A549 (cell line): ENCODE results near the gene ADTRP. TPM values are rescaled to one million over a fixed set of nuclear protein-coding genes. Genes with fewer than 3 reads are reported as not detected.

ENCODE experiments used
- ATAC-seq, 2 experiments: fragments of 200-7000 bp in 1 of 2; fragments of >200 bp in 1 of 2; cut with Nextera tagmentation in 1 of 2; cut with Tn5 transposase in 1 of 2; 3 replicates each; pipeline versions ENCODE4 v1.8.0 to v1.9.1; 2018 to 2020; ENCODE audit warnings: mild to moderate bottlenecking in 1 of 2, moderate library complexity in 1 of 2
- CTCF ChIA-PET: fragments of 300-600 bp; sonication (Branson Sonifier 250); formaldehyde crosslinking; extraction: SDS; loops from one replicate; lab custom pipeline; 2021; ENCODE audit warnings: antibody characterized with exemption, inconsistent platforms; lab: Yijun Ruan, JAX
- POLR2A ChIA-PET: fragments of 350-600 bp; formaldehyde crosslinking; extraction: SDS; loops from one replicate; lab custom pipeline; 2021; ENCODE audit warnings: antibody characterized with exemption, inconsistent platforms; lab: Yijun Ruan, JAX
- DNase-seq, 2 experiments: peaks; one replicate each; pipeline versions ENCODE4 v3.0.0 to v3.0.0-alpha.2; 2011 to 2016; ENCODE audit warnings: low read depth in 1 of 2, low spot score in 1 of 2
- FAIRE-seq: peaks from 2 replicates; lab custom pipeline; 2011; peaks lifted over from hg19 to GRCh38; lab: Jason Lieb, UNC
- H3K27ac ChIP-seq, 2 experiments: fragments of >200 bp; sonication (Bioruptor Twin); formaldehyde crosslinking; 3 replicates each; pipeline ENCODE4 v1.5.1; 2016 to 2017
- H3K4me1 ChIP-seq: fragments of >200 bp; sonication (Bioruptor Twin); formaldehyde crosslinking; 3 replicates; pipeline ENCODE4 v1.6.1; 2016
- H3K4me2 ChIP-seq: fragments of >200 bp; sonication (Bioruptor Twin); formaldehyde crosslinking; 3 replicates; pipeline ENCODE4 v1.6.1; 2016
- H3K4me3 ChIP-seq: fragments of >200 bp; sonication (Bioruptor Twin); formaldehyde crosslinking; 3 replicates; pipeline ENCODE4 v1.5.1; 2016
- H3K9me3 ChIP-seq: fragments of >200 bp; sonication (Bioruptor Twin); formaldehyde crosslinking; 3 replicates; pipeline ENCODE4 v1.6.1; 2016
- CEBPB ChIP-seq, 2 experiments: fragments of >200 bp in 1 of 2; sonication (Bioruptor Twin) in 1 of 2; formaldehyde crosslinking in 1 of 2; IDR thresholded peaks; 2 replicates each; pipeline ENCODE4 v1.6.1; 2012 to 2016
- CHD4 ChIP-seq: fragments of 200-600 bp; sonication (generic); IDR thresholded peaks from 2 replicates; pipeline ENCODE4 v1.6.1; 2016; ENCODE audit warnings: antibody characterized with exemption, mild to moderate bottlenecking, borderline replicate concordance
- EHF ChIP-seq: fragments of 250-450 bp; sonication (Bioruptor Pico); IDR thresholded peaks from 2 replicates; pipeline ENCODE4 v1.5.0; 2020; ENCODE audit warnings: mild to moderate bottlenecking
- EHMT2 ChIP-seq: fragments of 200-600 bp; sonication (generic); IDR thresholded peaks from 2 replicates; pipeline ENCODE4 v1.6.1; 2016; ENCODE audit warnings: antibody characterized with exemption, low read depth, mild to moderate bottlenecking, moderate library complexity
- FOSB ChIP-seq: fragments of 250-450 bp; sonication (Bioruptor Pico); IDR thresholded peaks from 2 replicates; pipeline ENCODE4 v1.5.0; 2020; ENCODE audit warnings: mild to moderate bottlenecking, moderate library complexity
- FOSL2 ChIP-seq, 2 experiments: fragments of 450-650 bp in 1 of 2; fragments of >200 bp in 1 of 2; sonication (Bioruptor Twin) in 1 of 2; formaldehyde crosslinking; IDR thresholded peaks; 2 replicates each; pipeline versions ENCODE4 v1.5.0 to v1.6.1; 2016 to 2020; ENCODE audit warnings: mild to moderate bottlenecking in 1 of 2, moderate library complexity in 1 of 2
- GATA3 ChIP-seq: IDR thresholded peaks from 2 replicates; pipeline ENCODE4 v1.6.1; 2012; ENCODE audit warnings: borderline replicate concordance
- HDAC2 ChIP-seq: fragments of 200-600 bp; sonication (generic); IDR thresholded peaks from 2 replicates; pipeline ENCODE4 v1.6.1; 2016
- HEYL ChIP-seq: fragments of 250-450 bp; sonication (Bioruptor Pico); IDR thresholded peaks from 2 replicates; pipeline ENCODE4 v1.8.0; 2021; ENCODE audit warnings: mild to moderate bottlenecking, moderate library complexity
- HOXB13 ChIP-seq: fragments of 250-450 bp; sonication (Bioruptor Pico); IDR thresholded peaks from 2 replicates; pipeline ENCODE4 v1.5.0; 2020; ENCODE audit warnings: low read depth, mild to moderate bottlenecking, moderate library complexity
- KDM5A ChIP-seq: fragments of 200-600 bp; sonication (generic); IDR thresholded peaks from 2 replicates; pipeline ENCODE4 v1.6.1; 2016; ENCODE audit warnings: antibody characterized with exemption, mild to moderate bottlenecking
- POLR2A ChIP-seq: IDR thresholded peaks from 2 replicates; pipeline ENCODE4 v1.6.1; 2012; ENCODE audit warnings: mild to moderate bottlenecking, low read length
- RCOR1 ChIP-seq: fragments of 150-350 bp; IDR thresholded peaks from 2 replicates; pipeline ENCODE4 v1.6.1; 2014; ENCODE audit warnings: antibody characterized with exemption, low read length, low read depth
- RNF2 ChIP-seq: fragments of 200-600 bp; sonication (generic); IDR thresholded peaks from 2 replicates; pipeline ENCODE4 v1.6.1; 2016; ENCODE audit warnings: low read depth, mild to moderate bottlenecking, antibody characterized with exemption, moderate library complexity, borderline replicate concordance
- SREBF2 ChIP-seq: fragments of 450-650 bp; IDR thresholded peaks from 2 replicates; pipeline ENCODE4 v1.6.1; 2014; ENCODE audit warnings: mild to moderate bottlenecking, moderate library complexity
- TP53 ChIP-seq: fragments of 250-450 bp; sonication (Bioruptor Pico); IDR thresholded peaks from 2 replicates; pipeline ENCODE4 v1.5.0; 2021; ENCODE audit warnings: mild to moderate bottlenecking, moderate library complexity
- ZSCAN20 ChIP-seq: fragments of 250-450 bp; sonication (Bioruptor Pico); IDR thresholded peaks from 2 replicates; pipeline ENCODE4 v1.8.0; 2022; ENCODE audit warnings: mild to moderate bottlenecking, moderate library complexity
- WGBS: methylation state at CpG from one replicate; pipeline ENCODE4 v1.1.6; 2017; ENCODE audit errors: missing lambda C conversion rate; 5-methylcytosine and 5-hydroxymethylcytosine counted together
- polyA plus RNA-seq, 4 experiments: library from polyadenylated mRNA; depleted of rRNA in 3 of 4; stranded (reverse); fragments of >200 nt; fragmentation: RNase III in 1 of 4; extraction: RNeasy Plus Mini Kit Qiagen cat#74134 plus additional on column Dnase treatment in 1 of 4; gene quantifications; 2 replicates in 3 of 4; 3 replicates in 1 of 4; pipeline ENCODE4 v1.2.3, GENCODE V29; 2011 to 2017
- TF ChIP-seq, protein P1 (sequence below): fragments of >200 bp; sonication (Bioruptor Twin); formaldehyde crosslinking; IDR thresholded peaks from 3 replicates; pipeline ENCODE4 v1.5.1; 2016
- TF ChIP-seq, protein P2 (sequence below): fragments of >200 bp; sonication (Bioruptor Twin); formaldehyde crosslinking; IDR thresholded peaks from 3 replicates; pipeline ENCODE4 v1.6.1; 2016
- TF ChIP-seq, protein P3 (sequence below): fragments of >200 bp; sonication (Bioruptor Twin); formaldehyde crosslinking; IDR thresholded peaks from 2 replicates; pipeline ENCODE4 v1.6.1; 2016
- TF ChIP-seq, protein P4 (sequence below): fragments of 150-350 bp; IDR thresholded peaks from 2 replicates; pipeline ENCODE4 v1.6.1; 2014; ENCODE audit warnings: low read depth, mild to moderate bottlenecking, low read length
- TF ChIP-seq, protein P5 (sequence below): fragments of 250-450 bp; sonication (Bioruptor Pico); IDR thresholded peaks from 2 replicates; pipeline ENCODE4 v1.5.0; 2020; ENCODE audit warnings: low read depth, mild to moderate bottlenecking, moderate library complexity
- TF ChIP-seq, protein P6 (sequence below): fragments of 200-600 bp; sonication (generic); IDR thresholded peaks from 2 replicates; pipeline ENCODE4 v1.6.1; 2016; ENCODE audit warnings: antibody characterized with exemption, mild to moderate bottlenecking, moderate library complexity

ADTRP gene
- polyA plus RNA-seq, 2 of the 4 experiments (the other 2 are of a cell fraction) = 0.57 to 0.59 TPM

DNA sequence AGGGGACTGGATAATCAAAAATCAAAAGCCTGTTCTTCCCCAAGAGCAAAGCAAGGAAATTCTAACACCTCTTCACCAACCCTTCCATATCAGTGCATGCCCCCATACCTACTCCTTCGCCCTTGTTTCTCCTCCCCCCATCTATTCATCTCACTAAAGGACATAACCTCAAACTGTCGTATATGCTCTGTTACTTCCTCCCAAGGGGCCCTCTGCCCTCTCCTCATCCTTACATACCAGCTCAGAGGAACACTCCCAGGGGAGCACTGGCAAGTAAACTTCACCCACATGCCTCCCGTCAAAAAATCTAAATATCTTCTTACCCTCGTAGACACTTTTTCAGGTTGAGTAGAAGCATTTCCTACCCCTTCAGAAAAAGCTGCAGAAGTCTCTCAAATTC lies 9.4 kb upstream of the ADTRP start (continued):
- no peak for TF ChIP-seq SREBF2

DNA sequence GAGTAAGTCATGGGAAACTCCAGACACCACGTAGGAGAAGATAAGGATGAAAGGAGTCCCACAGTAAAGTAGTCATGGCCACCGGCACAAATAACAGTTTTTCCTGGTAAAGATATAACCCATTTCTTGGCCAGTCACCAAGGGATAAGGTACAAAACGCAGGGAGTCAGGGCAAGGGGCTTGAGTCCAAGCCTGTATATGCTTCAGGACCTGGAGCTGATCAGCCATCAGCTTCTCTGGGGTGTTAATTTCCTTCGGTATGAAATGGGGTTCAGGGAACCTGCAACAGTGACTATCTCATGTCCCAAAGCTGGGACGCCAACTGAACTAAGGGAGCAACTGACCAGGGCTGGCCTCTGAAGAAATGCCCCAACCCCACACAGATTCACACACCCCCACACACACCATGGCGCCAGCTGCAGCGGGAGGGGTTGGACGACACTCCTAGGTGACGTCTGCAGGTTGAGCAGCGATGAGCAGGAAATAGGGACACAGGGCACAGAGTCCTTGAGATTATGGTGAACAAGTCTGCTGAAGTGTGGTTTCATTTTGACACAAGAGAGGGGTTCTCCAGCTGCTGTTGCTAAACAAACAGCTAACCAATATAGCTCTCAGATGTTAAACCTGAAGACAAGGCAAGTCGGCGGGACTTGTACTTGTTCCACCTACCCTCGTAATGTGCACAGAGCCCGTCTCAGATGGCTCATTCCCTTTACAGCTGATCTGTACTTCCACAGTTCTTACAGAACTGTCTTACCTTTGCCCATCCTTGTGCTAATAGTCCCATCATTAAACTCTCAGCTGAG lies 7.4 kb upstream of the ADTRP start:
- ATAC-seq (peak in 1 of 2 experiments; percentile 43; a peak in 3 of 6 replicates), FAIRE-seq (no peak), DNase-seq (no peak)
- Histone ChIP-seq H3K4me1 (peaks cover 12% of the 10 kb centered on the region), H3K4me2 (peak overlapping the region; percentile 53), H3K9me3 (no peaks in the 10 kb centered on the region), H3K27ac (0 out of 6 replicates have a peak overlapping the region, but pooled peaks of 1 of the 2 experiments have one; percentile 24), H3K4me3 (no peak overlapping the region)
- 63% methylated on average over 13 of the region's 14 CpGs for WGBS
- TF ChIP-seq ZSCAN20 (CRISPR knock-in tag) = no peak
- TF ChIP-seq RNF2 = no peak
- TF ChIP-seq TP53 (CRISPR knock-in tag) = no peak
- TF ChIP-seq FOSB = no peak
- TF ChIP-seq, protein P1, sequence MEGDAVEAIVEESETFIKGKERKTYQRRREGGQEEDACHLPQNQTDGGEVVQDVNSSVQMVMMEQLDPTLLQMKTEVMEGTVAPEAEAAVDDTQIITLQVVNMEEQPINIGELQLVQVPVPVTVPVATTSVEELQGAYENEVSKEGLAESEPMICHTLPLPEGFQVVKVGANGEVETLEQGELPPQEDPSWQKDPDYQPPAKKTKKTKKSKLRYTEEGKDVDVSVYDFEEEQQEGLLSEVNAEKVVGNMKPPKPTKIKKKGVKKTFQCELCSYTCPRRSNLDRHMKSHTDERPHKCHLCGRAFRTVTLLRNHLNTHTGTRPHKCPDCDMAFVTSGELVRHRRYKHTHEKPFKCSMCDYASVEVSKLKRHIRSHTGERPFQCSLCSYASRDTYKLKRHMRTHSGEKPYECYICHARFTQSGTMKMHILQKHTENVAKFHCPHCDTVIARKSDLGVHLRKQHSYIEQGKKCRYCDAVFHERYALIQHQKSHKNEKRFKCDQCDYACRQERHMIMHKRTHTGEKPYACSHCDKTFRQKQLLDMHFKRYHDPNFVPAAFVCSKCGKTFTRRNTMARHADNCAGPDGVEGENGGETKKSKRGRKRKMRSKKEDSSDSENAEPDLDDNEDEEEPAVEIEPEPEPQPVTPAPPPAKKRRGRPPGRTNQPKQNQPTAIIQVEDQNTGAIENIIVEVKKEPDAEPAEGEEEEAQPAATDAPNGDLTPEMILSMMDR = no peak
- TF ChIP-seq HEYL (CRISPR knock-in tag) = no peak
- TF ChIP-seq, protein P2, sequence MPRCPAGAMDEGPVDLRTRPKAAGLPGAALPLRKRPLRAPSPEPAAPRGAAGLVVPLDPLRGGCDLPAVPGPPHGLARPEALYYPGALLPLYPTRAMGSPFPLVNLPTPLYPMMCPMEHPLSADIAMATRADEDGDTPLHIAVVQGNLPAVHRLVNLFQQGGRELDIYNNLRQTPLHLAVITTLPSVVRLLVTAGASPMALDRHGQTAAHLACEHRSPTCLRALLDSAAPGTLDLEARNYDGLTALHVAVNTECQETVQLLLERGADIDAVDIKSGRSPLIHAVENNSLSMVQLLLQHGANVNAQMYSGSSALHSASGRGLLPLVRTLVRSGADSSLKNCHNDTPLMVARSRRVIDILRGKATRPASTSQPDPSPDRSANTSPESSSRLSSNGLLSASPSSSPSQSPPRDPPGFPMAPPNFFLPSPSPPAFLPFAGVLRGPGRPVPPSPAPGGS = no peak
- no peak for TF ChIP-seq EHMT2
- no peak for TF ChIP-seq RCOR1
- TF ChIP-seq CEBPB (IDR thresholded peaks at IDR 0.05) = no peak
- CTCF ChIA-PET = interaction anchor here (0.6 to 1.9 kb wide), 4 partner anchors 9 to 206 kb away, joined by 3 to 5 read pairs (median 4); no protein-coding TSS in a partner anchor
- POLR2A ChIA-PET = no interaction called here

DNA sequence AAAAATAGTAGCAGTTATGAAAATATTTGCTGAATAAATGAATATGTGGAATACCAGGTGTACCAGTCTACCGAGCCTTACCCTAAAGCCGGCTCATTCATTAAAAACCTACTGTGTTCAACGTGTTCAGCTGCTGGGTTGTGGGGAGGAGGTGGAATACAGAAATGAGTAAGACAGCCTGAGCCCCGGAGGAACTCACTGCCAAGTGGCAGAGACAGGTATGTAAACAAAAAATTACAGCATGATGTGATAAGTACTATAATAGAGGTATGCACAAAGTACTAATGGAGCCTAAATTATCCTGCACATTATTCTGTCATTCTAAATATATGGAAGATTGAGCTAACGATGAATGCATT lies 6.8 kb upstream of the ADTRP start:
- no peak for FAIRE-seq
- peak overlapping the region; percentile 53 for H3K4me2 ChIP-seq
- no peak for TF ChIP-seq HDAC2
- TF ChIP-seq GATA3 = no peak
- no peak for TF ChIP-seq CEBPB (IDR thresholded peaks at IDR 0.05)
- TF ChIP-seq, protein P3, sequence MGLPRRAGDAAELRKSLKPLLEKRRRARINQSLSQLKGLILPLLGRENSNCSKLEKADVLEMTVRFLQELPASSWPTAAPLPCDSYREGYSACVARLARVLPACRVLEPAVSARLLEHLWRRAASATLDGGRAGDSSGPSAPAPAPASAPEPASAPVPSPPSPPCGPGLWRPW = no peak
- TF ChIP-seq FOSL2 (IDR thresholded peaks at IDR 0.05) = no peak
- no peak for TF ChIP-seq FOSL2 (CRISPR knock-in tag; IDR thresholded peaks at IDR 0.05)
- TF ChIP-seq, protein P2 = no peak
- TF ChIP-seq, protein P4, sequence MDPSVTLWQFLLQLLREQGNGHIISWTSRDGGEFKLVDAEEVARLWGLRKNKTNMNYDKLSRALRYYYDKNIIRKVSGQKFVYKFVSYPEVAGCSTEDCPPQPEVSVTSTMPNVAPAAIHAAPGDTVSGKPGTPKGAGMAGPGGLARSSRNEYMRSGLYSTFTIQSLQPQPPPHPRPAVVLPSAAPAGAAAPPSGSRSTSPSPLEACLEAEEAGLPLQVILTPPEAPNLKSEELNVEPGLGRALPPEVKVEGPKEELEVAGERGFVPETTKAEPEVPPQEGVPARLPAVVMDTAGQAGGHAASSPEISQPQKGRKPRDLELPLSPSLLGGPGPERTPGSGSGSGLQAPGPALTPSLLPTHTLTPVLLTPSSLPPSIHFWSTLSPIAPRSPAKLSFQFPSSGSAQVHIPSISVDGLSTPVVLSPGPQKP = no peak
- TF ChIP-seq, protein P5, sequence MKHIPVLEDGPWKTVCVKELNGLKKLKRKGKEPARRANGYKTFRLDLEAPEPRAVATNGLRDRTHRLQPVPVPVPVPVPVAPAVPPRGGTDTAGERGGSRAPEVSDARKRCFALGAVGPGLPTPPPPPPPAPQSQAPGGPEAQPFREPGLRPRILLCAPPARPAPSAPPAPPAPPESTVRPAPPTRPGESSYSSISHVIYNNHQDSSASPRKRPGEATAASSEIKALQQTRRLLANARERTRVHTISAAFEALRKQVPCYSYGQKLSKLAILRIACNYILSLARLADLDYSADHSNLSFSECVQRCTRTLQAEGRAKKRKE = no peak
- no peak for TF ChIP-seq POLR2A
- TF ChIP-seq EHMT2 = no peak
- TF ChIP-seq CHD4 = no peak
- TF ChIP-seq, protein P6, sequence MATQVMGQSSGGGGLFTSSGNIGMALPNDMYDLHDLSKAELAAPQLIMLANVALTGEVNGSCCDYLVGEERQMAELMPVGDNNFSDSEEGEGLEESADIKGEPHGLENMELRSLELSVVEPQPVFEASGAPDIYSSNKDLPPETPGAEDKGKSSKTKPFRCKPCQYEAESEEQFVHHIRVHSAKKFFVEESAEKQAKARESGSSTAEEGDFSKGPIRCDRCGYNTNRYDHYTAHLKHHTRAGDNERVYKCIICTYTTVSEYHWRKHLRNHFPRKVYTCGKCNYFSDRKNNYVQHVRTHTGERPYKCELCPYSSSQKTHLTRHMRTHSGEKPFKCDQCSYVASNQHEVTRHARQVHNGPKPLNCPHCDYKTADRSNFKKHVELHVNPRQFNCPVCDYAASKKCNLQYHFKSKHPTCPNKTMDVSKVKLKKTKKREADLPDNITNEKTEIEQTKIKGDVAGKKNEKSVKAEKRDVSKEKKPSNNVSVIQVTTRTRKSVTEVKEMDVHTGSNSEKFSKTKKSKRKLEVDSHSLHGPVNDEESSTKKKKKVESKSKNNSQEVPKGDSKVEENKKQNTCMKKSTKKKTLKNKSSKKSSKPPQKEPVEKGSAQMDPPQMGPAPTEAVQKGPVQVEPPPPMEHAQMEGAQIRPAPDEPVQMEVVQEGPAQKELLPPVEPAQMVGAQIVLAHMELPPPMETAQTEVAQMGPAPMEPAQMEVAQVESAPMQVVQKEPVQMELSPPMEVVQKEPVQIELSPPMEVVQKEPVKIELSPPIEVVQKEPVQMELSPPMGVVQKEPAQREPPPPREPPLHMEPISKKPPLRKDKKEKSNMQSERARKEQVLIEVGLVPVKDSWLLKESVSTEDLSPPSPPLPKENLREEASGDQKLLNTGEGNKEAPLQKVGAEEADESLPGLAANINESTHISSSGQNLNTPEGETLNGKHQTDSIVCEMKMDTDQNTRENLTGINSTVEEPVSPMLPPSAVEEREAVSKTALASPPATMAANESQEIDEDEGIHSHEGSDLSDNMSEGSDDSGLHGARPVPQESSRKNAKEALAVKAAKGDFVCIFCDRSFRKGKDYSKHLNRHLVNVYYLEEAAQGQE = no peak
- no peak for TF ChIP-seq EHF (CRISPR knock-in tag)
- no peak for TF ChIP-seq KDM5A
- no peak for TF ChIP-seq HOXB13 (CRISPR knock-in tag)

More for the DNA sequence above, 6.8 kb upstream of the ADTRP start:
- ATAC-seq (peak in 1 of 2 experiments; percentile 36; a peak in 3 of 6 replicates), DNase-seq (no peak)
- ChIA-PET CTCF (interaction anchor here (0.6 to 1.9 kb wide), 4 partner anchors 9 to 206 kb away, joined by 3 to 5 read pairs (median 4); no protein-coding TSS in a partner anchor), POLR2A (no interaction called here)
- no peaks in the 10 kb centered on the region for H3K9me3 ChIP-seq
- no peak overlapping the region for H3K4me3 ChIP-seq
- WGBS = 41% methylated on average over 5 of the region's 5 CpGs
- no peak overlapping the region for H3K27ac ChIP-seq
- H3K4me1 ChIP-seq = peaks cover 12% of the 10 kb centered on the region
